GM18505 (cell line): ENCODE results near the gene RAB22A.
A peak's percentile ranks its signal among the peaks of the same experiment; 100 is the strongest.

Source experiments
- ATAC-seq: cut with Tn5 transposase; IDR thresholded peaks from one replicate; pipeline ENCODE4 v1.9.1; 2021; ENCODE audit not compliant: unreplicated experiment
- POLR2A ChIP-seq: IDR thresholded peaks from 4 replicates; pipeline ENCODE4 v1.6.1; 2011; ENCODE audit warnings: borderline replicate concordance; ENCODE audit not compliant: insufficient read depth, insufficient read length; ENCODE audit errors: extremely low read depth

RAB22A gene

DNA sequence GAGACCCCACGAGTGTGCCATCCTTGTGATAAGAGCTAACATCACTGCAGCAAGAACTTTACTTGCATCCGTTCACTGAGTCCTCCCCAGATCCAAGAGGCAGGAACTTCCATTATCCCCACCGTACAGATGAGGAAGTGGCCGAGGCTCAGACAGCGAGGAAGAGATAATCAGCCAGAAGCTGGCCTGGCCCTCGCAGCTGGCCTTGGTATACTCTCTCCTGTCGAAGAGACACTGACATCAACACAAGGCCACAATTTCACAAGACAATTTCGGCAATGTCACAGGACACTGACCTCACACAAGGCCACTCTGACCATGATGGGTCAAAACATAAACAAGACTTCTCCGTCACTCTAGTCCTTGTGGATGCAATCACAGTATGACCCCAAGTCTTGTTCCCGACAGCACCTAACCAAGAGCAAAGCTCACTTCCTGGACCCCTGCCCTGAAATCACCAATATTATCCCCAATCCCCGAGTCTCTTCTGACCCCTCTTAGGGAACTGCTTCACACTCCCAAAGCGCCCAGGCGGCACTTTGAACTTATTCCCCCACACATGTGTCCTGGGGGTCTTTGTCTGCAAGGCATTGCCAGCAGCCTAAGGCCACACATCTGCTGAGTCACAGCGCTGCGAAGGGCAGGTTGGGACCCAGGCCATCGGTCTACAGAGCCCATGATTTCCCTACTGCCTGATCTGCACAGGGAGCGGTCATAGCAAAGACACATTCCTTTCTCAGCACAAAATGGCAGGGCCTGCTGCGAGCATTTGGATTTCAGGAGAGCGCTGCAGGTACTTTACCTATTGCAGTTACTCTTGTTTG lies 64.7 kb downstream of the RAB22A start:
- no peak for ATAC-seq
- no peak for TF ChIP-seq POLR2A

DNA sequence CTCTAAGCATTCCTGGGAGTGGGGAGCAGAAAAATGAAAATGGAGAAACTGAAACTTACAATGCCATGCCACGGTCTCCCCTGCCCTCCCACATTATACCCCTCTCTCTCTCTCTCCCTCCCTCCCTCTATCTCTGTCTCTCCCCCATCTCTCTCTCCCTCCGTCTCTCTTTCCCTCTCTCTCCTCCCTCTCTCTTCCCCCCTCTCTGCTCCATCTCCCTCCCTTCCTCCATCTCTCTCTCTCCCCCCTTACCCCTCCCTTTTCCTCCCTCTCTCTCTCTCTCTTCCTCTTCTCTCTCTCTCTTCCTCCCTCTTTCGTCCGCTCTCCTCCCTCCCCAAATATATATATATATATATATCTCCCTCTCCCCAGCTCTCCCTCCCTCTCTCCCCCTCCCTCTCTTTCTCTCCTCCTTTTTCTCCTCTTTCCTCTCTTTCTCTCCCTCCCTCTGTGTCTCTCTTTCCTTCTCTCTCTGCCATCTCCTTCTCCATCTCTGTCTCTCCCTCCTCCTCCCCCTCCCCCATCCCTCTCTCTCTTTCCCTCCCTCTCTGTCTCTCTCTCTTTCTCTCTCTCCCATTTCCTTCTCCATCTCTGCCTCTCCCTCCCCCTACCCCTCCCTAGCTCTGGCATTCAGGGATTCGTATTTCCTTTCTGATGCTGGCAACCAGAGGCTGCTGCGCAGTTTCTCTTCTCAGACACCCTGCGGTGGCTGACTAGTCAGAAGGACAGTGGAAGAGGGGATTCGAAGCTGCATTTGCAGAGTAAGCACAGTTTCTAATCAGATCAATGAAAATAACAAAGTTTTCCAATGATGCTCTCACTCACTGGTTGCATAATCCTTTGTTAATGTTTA lies 65.6 kb downstream of the RAB22A start:
- ATAC-seq, result no peak

DNA sequence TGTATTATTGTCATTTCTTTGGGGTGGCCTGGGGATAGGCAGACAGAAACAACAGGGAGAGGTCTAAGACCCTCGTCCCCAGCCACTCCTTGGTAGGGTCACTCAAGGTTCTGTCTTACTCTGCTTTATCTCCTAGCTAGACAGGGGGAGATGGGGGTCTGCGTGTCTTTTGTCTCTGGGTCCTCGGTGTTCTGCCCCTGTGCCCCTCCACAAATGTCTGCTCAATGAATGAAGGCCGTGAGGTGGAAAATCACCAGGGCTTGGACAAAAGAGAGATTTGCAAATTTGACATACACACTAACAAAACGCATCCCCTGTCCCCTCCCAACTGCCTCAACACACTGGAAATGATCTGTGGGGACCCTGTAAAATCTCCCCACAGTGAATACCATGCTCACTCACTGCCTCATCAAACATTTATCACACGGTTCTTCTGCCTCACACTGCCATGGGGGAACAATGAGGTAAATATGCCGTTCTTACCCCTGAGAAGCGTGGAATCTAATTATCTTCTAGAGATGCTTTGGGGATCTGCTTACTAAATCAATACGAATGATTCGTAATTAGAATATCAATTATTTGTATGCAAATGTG lies 66.3 kb downstream of the RAB22A start:
- TF ChIP-seq POLR2A, result no peak
- no peak for ATAC-seq

More for the DNA sequence above, 65.6 kb downstream of the RAB22A start:
- TF ChIP-seq POLR2A, result no peak

DNA sequence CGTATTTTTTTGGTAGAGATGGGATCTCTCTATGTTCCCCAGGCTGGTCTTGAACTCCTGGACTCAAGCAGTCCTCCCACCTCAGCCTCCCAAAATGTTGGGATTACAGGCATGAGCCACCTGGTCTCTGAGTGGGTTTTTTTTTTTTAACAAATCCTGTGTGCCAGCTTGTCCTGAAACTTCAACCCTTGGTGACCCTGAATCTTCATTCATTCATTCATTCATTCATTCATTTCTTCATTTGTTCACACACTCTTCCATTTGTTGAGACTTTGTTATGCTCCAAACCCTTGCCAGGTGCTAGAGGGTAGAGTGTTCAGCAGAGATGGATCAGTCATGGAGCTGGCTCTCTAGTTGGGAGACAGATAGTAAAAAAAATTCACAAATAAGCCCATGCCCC lies 67.5 kb downstream of the RAB22A start:
- ATAC-seq, result no peak
- TF ChIP-seq POLR2A, result no peak

DNA sequence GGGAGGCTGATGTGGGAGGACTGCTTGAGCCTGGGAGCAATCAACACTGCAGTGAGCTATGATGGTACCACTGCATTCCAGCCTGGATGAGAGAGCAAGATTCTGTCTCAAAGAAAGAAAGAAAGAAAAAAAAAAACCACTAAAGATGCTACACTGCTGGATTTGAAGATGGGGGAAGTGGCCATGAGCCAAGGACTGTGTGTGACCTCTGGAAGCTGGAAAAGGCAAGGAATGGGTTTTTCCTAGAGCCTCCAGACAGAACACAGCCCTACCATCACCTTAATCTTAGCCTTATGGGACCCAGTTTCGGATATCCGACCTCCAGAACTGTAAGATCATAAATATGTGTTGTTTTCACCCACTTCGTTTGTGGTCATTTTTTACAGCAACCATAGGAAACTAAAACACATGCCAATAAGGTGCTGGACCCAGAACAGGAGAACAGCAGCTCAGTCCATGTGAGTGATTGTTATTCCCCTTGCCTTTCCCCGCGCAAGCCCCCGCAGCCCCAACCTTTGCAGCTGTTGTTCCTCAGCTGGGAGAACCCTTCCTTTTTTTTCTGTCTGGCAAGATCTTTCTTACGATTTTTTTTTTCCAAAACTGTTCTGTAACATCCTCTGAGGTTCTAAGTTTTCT lies 68.4 kb downstream of the RAB22A start:
- TF ChIP-seq POLR2A, result no peak
- no peak for ATAC-seq

DNA sequence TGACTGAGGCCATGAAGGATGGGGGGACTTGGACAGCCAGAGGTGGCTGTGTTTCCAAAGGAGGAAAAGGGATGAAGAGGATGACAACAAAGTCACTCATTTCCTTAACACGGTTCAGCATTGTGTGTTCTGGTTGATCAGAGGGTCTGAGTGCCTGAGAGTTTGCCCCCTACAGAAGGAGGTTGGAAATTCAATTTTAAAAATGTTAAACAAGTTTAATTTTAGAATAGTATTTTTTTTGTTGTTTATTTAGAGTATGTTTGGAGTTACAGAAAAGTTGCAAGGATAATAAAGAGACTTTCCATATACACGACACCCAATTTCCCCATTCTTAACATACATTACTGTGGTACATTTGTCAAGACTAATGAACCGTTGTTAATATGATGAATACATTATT lies 69.2 kb downstream of the RAB22A start:
- no peak for ATAC-seq
- TF ChIP-seq POLR2A, result no peak

DNA sequence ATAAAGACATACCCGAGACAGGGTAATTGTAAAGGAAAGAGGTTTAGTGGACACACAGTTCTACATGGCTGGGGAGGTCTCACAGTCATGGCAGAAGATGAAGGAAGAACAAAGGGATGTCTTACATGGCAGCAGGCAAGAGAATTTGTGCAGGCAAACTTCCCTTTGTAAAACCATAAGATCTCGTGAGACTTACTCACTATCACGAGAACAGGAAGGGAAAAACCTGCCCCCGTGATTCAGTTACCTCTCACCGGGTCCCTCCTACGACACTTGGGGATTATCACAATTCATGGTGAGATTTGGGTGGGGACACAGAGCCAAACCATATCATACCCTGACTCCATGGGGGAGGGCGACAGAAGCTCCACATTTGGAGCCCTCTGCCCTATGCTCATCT lies 72.1 kb downstream of the RAB22A start:
- ATAC-seq, result no peak
- TF ChIP-seq POLR2A, result no peak

DNA sequence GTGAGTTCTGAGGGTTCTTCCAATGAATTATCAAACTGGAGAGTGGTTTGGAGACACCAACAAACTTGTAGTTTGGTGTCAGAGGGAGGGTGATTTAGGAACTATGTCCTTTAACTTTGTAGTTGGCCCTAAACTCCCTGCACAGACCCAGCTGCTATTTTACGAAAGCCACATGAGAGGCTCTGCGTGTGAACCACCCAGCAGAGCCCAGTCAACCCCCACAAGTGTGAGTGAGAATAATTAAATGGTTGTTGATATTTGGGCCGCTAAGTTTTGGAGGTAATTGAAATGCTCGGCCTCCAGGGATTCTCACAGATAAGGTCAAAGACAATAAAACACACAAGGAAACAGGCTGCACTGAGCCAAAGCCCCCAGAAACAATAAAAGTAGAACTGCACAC lies 72.6 kb downstream of the RAB22A start:
- no peak for ATAC-seq

DNA sequence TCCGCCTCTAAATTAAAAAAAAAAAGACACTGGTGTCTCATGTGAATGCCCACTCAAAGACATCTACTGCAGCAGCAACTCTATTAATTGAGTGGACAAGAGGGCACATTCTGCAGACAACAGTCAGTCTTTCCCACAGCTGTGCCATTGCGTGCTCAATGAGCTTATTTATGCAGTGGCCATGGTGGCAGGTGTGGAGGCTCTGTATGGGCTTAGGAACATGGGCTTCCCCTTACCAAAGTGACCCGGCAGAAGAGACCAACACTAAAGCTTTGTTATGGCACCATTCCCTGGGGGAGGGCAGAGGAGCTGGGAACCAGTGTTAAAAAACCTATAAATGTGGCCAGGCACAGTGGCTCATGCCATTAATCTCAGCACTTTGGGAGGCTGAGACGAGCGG lies 75.3 kb downstream of the RAB22A start:
- TF ChIP-seq POLR2A, result no peak

More for the DNA sequence above, 72.6 kb downstream of the RAB22A start:
- TF ChIP-seq POLR2A, result no peak

DNA sequence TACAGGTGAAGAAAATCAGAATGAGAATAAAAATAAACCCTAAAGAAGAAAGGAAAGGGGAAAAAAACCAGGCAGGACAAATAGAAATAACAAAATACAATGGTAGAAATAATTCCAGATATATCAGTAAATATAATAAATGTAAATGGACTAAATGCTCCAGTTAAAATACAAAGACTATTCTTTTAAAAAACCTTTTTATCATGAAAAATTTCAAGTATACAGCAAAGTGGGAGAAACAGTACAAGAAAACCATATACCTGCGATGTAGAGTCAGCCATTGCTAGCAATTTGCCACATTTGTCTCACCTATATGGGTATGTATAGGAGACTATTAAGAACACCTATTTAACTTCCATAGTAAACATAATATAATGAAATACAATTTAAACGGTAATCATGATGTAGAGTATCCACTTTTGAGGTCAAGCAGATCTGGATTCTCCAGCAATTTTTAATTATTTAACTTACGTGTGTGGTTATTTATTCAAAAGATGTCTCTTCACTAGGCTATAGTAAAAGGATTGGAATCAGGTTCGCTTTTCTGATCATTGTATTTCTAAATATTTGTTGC lies 78.6 kb downstream of the RAB22A start:
- no peak for ATAC-seq
- no peak for TF ChIP-seq POLR2A

More for the DNA sequence above, 75.3 kb downstream of the RAB22A start:
- ATAC-seq, result no peak

DNA sequence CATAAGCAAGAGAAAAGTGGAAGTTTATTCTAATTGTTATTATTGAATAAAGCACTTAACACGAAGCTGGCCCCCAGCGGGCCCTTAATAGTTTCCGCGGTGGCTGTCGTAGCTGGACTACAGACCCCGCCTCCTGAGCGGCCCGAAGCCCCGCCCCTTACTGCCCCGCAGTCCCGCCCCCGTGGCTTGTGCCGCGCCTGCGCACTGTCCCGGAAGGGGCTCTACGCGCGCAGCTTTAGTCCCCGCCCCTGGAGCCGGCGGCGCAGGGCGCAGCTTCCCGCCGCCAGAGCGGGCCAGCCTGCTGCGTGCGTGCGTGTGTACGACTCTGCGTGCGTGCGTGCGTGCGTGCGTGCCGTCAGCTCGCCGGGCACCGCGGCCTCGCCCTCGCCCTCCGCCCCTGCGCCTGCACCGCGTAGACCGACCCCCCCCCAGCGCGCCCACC lies 79.4 kb downstream of the RAB22A start, which contains the start of gene VAPB:
Gene VAPB (plus strand): TSS at position 348 of the 442 bp plus-strand sequence. CDS start 231 bp downstream, outside the sequence.
- TF ChIP-seq POLR2A, result peak; percentile 62
- peak; percentile 96 for ATAC-seq

DNA sequence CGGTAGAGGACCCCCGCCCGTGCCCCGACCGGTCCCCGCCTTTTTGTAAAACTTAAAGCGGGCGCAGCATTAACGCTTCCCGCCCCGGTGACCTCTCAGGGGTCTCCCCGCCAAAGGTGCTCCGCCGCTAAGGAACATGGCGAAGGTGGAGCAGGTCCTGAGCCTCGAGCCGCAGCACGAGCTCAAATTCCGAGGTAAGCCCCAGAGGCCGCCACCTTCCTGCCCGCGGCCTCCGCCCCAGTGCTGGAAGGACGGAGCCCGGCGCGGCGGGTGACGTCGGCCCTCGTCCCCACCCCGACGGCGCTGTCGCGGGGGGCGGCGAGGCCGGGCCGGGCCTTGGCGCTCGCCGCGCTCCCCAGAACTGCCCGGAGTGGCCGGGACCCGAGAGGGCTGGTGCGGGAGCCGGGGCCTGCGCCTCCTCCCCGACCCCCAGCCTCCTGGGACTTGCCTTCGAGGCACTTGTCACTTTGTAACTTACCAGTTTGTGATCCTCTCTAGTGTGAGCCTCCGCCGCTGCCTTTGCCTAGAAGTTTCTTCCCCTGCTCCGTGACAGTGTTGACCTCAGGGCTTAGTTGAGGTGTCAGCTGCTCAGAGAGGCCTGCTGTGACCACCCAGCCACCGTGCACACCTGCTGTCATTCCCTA lies 79.9 kb downstream of the RAB22A start:
- ATAC-seq, result peak; percentile 36
- peak; percentile 7 for TF ChIP-seq POLR2A

DNA sequence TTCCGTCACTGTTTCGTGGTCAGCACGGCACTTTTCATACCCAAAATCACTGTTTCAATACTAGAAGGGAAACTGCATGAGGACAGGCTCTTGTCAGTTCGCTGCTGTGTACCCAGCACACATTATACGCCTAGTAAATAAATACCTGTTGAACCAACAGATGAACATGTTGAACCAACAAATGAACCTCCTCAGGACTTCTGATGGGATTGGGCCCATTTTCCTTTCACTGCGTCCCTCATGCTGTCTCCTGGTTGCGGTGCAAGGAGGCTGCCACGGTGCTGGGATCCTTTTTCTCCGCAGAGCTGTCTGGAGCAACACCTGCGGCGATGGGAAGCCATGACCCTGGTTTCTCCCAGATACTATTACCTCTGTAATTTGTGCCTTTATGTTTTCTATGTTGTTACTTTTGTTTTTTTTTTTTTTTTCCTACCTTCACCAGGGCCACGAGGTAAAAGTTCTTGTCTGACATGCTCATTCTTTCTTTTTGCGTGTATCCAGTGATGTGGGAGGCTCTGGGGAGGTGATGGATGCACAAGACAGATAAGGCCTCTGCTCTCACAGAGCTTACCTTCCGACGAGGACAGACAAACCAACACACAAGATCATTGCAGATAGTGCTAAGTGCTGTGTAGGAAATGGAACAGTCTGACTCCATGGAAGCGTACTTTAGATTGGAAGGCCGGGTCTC lies 80.6 kb downstream of the RAB22A start:
- ATAC-seq, result no peak
- TF ChIP-seq POLR2A, result no peak
